Right lobe of liver (tissue), 4 donors: ENCODE data around the gene COG8.

ENCODE experiments used
- CTCF ChIP-seq, 4 donors: fragments of 200-600 bp in 3 of 4; fragments of 450-650 bp in 1 of 4; IDR thresholded peaks; one replicate each; pipeline versions ENCODE4 v1.5.1 to v1.8.0; 2016 to 2022; ENCODE audit warnings: antibody characterized with exemption in 4 of 4, mild to moderate bottlenecking in 2 of 4
- POLR2A ChIP-seq: fragments of 450-650 bp; IDR thresholded peaks from one replicate; pipeline ENCODE4 v1.6.1; 2017; ENCODE audit warnings: antibody characterized with exemption, mild to moderate bottlenecking
- donor health status: DM: no; HTN: no; CAD: no.
- donor health status: DM: no; HTN: no; CAD: no.
- donor health status: DM: no; HTN: yes; CAD: no.

DNA sequence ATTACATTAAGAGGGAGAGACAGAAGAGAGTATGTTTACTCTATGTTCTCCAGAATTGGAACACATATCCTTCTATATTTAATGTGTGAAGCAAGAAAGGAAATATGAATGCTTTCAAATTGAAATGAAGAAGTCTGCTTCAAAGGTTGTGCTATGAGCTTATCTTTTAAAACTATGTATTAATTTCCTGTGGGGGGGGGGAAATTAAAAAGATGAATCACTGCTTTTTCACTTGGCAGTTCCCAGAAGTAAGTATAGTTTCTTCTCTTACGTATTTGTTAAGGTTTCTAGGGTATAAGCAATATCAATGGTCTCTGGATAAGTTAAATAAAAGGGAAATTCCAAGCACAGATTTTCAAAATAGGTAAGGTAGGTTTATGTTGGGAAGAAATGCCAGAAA, 39.4 kb upstream of the COG8 start:
- no peak for TF ChIP-seq POLR2A
- no peak for TF ChIP-seq CTCF (IDR thresholded peaks at IDR 0.05)
